ENCODE results near the gene GORAB.

GORAB gene

GRCh38 chr1:170593173-170594011, 61.4 kb downstream of the GORAB start:
- no peak for TF ChIP-seq ZNF274 (IDR thresholded peaks at IDR 0.05; ENCODE audit: low read depth, low read length)
- H3K4me3 ChIP-seq (ENCODE audit: low read length), result no peak overlapping the region

- no peak for TF ChIP-seq ZNF274 (IDR thresholded peaks at IDR 0.05; ENCODE audit: low read depth, low read length)
- H3K4me3 ChIP-seq (ENCODE audit: low read length), result no peak overlapping the region
Measured at GRCh38 chr1:170594066-170594626, 62.2 kb downstream of the GORAB start.

DNA sequence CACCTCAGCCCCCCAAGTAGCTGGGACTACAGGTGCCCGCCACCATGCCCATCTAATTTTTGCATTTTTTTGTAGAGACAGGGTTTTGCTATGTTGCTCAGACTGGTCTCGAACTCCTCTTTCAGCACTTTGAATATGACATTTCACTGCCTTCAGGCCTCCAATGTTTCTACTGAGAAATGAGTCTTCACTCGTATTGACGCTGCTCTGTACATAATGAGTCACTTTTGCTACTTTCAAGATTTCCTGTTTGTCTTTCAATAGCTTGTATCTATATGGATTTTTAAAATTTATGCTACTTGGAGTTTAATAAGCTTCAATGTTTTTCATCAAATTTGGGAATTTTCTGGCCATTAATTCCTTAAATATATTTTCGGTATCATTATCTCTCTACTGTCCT, 64.7 kb downstream of the GORAB start:
- no peak overlapping the region for H3K4me3 ChIP-seq (ENCODE audit: low read length)
- no peak for TF ChIP-seq ZNF274 (IDR thresholded peaks at IDR 0.05; ENCODE audit: low read depth, low read length)

GRCh38 chr1:170598618-170599017, 66.7 kb downstream of the GORAB start:
- no peak for TF ChIP-seq ZNF274 (IDR thresholded peaks at IDR 0.05; ENCODE audit: low read depth, low read length)
- H3K4me3 ChIP-seq (ENCODE audit: low read length), result no peak overlapping the region

- TF ChIP-seq ZNF274 (IDR thresholded peaks at IDR 0.05; ENCODE audit: low read depth, low read length), result no peak
Measured at GRCh38 chr1:170599033-170599432, 67.1 kb downstream of the GORAB start.

DNA sequence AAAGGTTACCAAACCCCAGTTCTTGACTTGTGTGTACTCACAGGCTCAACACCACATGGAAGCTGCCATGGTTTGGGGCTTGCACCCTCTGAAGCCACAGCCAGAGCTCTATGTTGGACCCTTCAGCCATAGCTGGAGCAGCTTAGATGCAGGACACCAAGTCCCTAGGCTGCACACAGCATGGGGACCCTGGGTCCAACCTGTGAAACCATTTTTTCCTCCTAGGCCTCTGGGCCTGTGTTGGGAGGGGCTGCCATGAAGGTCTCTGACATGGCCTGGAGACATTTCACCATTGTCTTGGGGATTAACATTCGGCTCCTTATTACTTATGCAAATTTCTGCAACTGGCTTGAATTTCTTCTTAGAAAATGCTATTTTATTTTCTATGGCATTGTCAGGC, 69.9 kb downstream of the GORAB start:
- no peak overlapping the region for H3K4me3 ChIP-seq (ENCODE audit: low read length)
- TF ChIP-seq ZNF274 (IDR thresholded peaks at IDR 0.05; ENCODE audit: low read depth, low read length), result no peak

More at GRCh38 chr1:170599033-170599432, 67.1 kb downstream of the GORAB start:
- H3K4me3 ChIP-seq (ENCODE audit: low read length), result no peak overlapping the region
